ENCODE measurements around the gene ABLIM2.

The ABLIM2 gene

GRCh38 chr4:8157496-8157895 lies 1.1 kb downstream of the ABLIM2 start:
- no peak for ATAC-seq
- no peak for TF ChIP-seq ZFP30 (CRISPR knock-in tag; IDR thresholded peaks at IDR 0.05)

GRCh38 chr4:8156617-8157016 lies 2.0 kb downstream of the ABLIM2 start:
- no peak for ATAC-seq
- TF ChIP-seq ZNF70 (CRISPR knock-in tag; IDR thresholded peaks at IDR 0.05) (no peak), ZFP30 (CRISPR knock-in tag; IDR thresholded peaks at IDR 0.05) (no peak)

GRCh38 chr4:8155660-8156421 lies 2.8 kb downstream of the ABLIM2 start:
- TF ChIP-seq ZC3H10 (CRISPR knock-in tag; IDR thresholded peaks at IDR 0.05) = no peak
- no peak for TF ChIP-seq CREB5 (CRISPR knock-in tag; IDR thresholded peaks at IDR 0.05; ENCODE audit: low read depth)
- no peak for TF ChIP-seq TSHZ2 (CRISPR knock-in tag; IDR thresholded peaks at IDR 0.05)
- no peak for TF ChIP-seq CSDC2 (CRISPR knock-in tag; IDR thresholded peaks at IDR 0.05)
- no peak for TF ChIP-seq ZNF70 (CRISPR knock-in tag; IDR thresholded peaks at IDR 0.05)
- TF ChIP-seq PPARA (CRISPR knock-in tag; IDR thresholded peaks at IDR 0.05; ENCODE audit: borderline replicate concordance) = no peak
- TF ChIP-seq ISL1 (CRISPR knock-in tag; IDR thresholded peaks at IDR 0.05) = no peak
- TF ChIP-seq GLIS3 (CRISPR knock-in tag; IDR thresholded peaks at IDR 0.05) = no peak
- TF ChIP-seq ZNF565 (CRISPR knock-in tag; conservative IDR thresholded peaks at IDR 0.05; ENCODE audit: low read depth) = no peak
- no peak for TF ChIP-seq ESRRG (CRISPR knock-in tag; IDR thresholded peaks at IDR 0.05)
- no peak for TF ChIP-seq ARNTL (CRISPR knock-in tag; IDR thresholded peaks at IDR 0.05; ENCODE audit: borderline replicate concordance, low read depth)
- ATAC-seq = no peak

GRCh38 chr4:8155048-8155447 lies 3.6 kb downstream of the ABLIM2 start:
- ATAC-seq = no peak
- no peak for TF ChIP-seq ZNF8 (CRISPR knock-in tag; IDR thresholded peaks at IDR 0.05)
- TF ChIP-seq BACH2 (CRISPR knock-in tag; IDR thresholded peaks at IDR 0.05; ENCODE audit: borderline replicate concordance) = no peak
- no peak for TF ChIP-seq GLIS3 (CRISPR knock-in tag; IDR thresholded peaks at IDR 0.05)
- TF ChIP-seq ZC3H10 (CRISPR knock-in tag; IDR thresholded peaks at IDR 0.05) = no peak
- no peak for TF ChIP-seq RARB (CRISPR knock-in tag; IDR thresholded peaks at IDR 0.05)
- TF ChIP-seq ZNF565 (CRISPR knock-in tag; conservative IDR thresholded peaks at IDR 0.05; ENCODE audit: low read depth) = no peak
- TF ChIP-seq TCF4 (CRISPR knock-in tag; IDR thresholded peaks at IDR 0.05; ENCODE audit: borderline replicate concordance) = no peak
- TF ChIP-seq ESRRG (CRISPR knock-in tag; IDR thresholded peaks at IDR 0.05) = no peak
- no peak for TF ChIP-seq TSHZ2 (CRISPR knock-in tag; IDR thresholded peaks at IDR 0.05)
- no peak for TF ChIP-seq PATZ1 (CRISPR knock-in tag; IDR thresholded peaks at IDR 0.05; ENCODE audit: borderline replicate concordance)
- TF ChIP-seq ISL1 (CRISPR knock-in tag; IDR thresholded peaks at IDR 0.05) = no peak
- no peak for TF ChIP-seq CSRNP3 (CRISPR knock-in tag; IDR thresholded peaks at IDR 0.05)

Data from SK-N-SH treated with all-trans-retinoic acid at 6 μM for 48 hours (cell line).